HG03108 (cell line): ENCODE measurements around the gene BACH1.
A peak's percentile ranks its signal among the peaks of the same experiment; 100 is the strongest.

Experiments
- ATAC-seq: cut with Tn5 transposase; IDR thresholded peaks from one replicate; pipeline ENCODE4 v1.9.1; 2021; ENCODE audit warnings: moderate library complexity; ENCODE audit not compliant: unreplicated experiment

Gene BACH1

DNA sequence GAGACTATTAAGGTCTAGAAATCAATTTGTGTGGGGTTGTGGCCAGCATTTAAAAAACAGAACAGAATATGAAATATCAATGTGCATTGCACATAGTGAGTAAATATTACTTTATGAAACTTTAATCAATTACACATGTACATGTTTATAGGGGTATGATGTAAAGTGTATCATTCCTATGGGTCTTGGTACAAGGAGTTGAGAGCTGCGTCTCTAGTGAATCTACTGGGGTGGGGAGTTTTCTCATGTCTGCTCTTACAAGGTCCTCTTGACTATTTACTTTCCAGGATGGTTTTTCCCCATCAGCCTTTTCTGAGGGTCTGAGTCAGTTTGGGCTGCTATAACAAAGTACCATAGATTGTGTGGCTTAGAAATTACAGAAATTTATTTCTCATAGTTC is 75.8 kb downstream of the BACH1 start:
- ATAC-seq: no peak

DNA sequence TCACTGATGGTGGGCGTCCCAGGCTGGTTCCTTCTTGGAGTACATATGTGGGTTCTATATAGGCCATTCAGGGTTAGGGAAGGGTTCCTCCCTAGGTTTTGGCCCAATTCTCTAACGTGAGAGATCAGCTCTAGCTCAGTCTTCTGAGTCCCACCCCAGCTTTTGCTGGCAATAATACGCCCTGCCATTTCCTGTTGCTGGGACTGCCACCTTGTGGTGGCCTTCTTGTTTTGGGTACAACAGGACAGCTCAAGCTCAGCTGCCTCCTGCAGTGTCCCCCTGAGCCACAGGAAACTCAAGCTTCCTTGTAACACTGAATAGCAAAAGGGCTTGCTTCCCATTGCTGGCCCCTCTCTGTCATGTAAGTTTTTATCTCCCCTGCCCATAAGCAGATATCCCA is 77.8 kb downstream of the BACH1 start:
- peak; percentile 59 for ATAC-seq

DNA sequence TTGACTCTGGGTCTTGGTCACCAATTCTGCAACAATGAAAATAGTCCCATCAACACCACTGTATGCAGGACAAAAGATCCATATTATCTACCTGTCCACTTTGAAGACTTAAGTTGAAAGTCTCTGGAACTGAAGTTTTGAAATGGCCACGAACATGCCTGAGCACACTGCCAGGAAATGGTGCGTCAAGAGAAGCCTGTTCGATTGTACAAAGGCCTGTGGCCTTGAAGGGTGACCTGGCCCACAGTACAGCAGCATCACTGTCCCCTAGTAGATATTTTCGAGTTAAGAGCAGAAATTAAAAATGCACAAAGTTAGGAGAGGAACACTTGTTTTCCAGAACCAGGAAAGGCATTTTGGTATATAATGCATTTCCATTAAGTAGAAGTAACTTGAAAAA is 78.5 kb downstream of the BACH1 start:
- ATAC-seq: no peak

DNA sequence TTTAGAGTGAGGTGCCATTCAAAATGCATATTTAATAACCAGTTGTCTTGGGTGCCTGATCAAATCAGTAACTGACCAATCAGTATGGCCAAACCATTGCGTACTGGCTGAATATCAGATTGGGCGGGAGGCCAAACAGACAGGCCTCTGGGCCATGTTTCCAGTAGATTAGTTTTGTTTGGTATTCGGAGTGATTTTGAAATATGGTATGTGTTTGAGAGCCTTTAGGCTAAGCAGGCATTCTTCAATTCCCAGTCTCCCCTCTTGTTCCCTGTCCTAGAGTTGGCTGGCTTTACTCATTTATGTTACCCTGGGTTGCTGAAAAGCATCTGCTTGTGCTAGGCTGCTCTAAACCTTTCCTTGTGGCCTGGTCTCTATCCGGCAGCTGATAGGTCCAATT is 80.1 kb downstream of the BACH1 start:
- ATAC-seq: no peak

DNA sequence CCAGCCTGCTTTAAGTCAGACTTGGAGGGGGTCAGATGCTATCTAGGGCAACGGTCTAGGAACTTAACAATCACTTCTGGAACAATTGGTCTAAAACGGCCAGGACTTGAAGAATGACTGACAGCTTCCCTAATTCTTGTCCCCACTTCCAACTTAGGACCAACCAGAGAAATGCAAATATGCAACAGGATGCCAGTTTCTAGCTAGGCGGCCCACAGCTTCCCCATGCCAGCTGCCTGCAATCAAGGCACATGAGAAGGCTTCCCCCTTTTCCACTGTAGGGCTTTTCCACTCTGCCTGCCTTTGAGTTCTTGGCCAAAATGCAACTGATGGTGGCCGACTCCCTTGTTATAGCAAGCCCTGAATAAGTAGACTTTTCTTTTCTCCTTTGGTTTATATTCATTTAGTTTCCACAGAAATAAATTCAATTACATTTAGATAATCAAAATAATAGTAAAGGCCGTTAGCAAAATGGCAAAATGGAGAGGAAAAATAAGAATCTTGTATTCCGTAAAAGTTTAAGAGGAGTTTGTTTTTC is 80.9 kb downstream of the BACH1 start:
- no peak for ATAC-seq

DNA sequence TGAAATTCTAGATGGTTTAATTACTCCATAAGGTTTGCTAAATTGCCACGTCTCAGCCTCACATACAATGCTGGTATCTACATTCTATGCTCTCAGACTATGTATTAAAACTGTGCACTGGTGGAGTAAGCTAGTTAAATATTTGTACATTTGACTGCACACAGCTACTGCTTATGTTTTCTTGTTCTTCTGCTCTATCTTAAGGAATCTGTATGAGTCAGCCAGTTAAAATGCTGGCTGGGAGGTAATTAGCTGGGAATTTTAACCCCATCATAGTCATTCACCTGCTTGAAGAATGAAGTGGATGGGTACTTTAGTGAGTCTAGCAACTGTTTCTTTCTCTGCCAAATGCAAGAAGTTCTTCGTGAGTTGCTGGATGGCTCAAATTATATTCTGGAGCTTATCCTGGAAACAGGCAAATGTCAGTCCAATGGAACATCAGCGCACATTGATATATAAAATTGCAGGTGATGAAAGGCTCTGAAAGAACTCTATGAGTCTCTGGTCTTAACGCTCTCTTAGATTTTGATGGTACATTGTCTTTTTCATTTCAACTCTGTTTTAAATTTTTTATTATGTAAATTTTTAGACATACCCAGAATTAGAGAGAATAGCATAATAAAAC is 83.4 kb downstream of the BACH1 start:
- ATAC-seq: no peak

DNA sequence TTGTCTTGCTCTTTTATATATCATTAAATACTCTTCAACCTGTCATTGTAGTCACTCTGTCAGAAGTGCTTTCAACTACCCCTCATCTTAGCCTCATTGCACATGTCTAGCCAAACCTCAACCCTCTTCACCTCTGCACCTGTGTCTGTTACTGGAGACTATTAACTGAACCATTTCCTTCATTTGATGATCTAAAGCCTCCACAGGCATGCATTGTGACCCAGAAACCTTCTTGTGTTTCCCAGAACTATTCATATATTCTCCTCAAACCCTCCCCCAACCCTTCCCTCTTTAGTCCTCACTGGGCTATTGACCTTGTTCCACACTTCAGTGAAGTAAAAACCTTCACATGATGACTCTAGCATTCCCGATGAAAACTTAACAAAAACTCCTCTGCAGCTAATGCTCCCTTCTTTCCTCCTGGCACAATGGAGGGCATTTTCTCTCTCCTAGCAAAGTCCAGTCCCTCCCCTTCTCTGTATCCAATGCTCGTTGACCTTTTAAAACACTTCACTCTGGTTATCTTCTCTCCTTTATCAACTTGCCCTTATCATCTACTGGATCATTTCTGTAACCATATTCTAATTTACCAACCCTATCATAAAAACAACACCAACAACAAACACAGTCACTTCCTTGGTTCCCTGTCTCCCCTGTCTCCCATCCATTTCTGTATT is 86.1 kb downstream of the BACH1 start:
- ATAC-seq: no peak

DNA sequence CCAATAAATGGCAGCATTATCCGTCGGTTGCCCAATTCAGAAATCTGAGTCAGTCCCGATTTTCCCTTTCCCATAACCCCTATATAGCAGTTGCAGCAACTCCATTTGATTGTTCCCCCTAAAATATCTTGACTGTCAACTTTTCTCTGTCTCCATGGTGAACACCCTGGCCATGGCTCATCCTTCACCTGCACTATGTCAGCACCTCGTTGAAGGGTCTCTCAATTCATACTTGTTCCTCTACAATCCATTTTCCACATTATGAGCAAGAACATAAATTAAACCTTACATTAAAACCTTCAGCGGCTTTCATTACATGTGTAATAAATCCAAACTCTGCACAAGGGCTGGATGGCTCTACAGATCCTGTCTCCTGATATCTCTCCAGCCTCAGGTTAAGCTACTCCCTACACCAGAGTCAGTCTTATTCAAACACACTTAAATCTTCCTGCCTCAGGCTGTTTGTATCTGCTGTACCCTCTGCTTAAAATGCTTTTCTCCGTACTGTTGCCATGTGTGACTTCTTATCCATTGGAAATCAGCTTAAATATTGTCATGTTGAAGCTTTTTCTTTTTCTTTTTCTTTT is 87.3 kb downstream of the BACH1 start:
- no peak for ATAC-seq

DNA sequence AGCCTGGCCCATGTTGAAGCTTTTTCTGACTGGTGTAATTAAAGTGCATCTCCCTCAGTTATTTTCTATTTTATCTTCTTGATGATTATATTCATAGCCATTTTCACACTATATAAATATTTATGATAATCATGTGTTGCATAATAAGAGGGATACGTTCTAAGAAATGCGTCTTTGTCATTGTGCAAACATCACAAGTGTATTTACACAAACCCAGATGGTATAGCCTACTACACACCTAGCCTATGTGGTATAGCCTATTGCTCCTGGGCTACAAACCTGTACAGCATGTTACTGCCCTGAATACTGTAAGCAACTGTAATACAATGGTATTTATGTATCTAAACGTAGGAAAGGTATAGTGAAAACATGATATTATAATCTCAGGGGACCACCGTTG is 88.1 kb downstream of the BACH1 start:
- no peak for ATAC-seq

DNA sequence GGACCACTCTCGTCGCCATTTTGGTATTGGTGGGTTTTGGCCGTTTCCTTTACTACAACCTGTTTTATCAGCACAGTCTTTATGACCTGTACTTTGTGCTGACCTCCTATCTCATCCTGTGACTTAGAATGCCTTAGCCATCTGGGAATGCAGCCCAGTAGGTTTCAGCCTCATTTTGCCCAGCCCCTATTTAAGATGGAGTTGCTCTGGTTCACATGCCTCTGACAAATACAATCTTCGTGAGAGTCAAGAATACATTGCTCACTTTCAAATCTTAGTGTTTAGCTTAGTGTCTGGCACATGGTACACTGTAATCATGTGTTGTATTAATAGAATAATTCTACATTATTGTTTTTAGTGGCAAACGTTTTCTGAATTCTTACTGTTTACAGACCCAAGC is 88.9 kb downstream of the BACH1 start:
- no peak for ATAC-seq

DNA sequence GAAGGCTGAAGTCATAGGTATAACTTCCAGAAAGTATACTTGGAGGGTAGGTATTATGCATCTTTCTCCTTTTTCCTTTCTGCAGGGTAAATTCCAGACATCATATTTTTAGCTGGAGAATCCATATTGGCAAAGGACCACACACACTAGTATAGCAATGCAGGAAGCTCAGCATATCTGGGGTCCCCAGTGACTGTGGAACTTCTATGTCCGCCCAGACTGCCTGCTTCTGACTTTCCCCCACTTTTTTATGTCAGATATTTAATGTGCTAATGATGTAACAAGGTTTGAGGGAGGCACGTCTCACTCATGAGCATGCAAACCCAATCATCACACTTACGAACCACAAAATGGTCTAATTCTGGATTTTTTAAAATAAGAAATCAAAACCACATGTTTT is 90.4 kb downstream of the BACH1 start:
- ATAC-seq: no peak

DNA sequence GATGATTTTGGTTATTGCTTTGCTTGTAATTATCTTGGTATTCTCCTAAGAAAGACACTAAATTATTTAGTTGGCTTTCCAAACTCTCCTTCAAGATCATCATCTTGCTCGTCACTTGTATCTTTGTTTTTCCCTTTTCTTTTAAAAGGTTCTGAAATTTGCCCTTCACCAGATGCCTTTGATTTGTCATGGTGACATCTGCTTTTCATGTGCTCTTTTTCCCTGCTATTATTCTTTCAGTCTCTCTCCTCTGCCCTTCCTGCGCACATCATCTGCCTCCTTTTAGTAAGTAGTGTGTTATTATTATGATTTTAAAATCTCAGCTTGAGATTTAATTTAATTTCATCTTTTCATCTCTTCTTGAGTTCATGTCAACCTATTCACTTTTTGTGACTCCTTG is 92.1 kb downstream of the BACH1 start:
- no peak for ATAC-seq

DNA sequence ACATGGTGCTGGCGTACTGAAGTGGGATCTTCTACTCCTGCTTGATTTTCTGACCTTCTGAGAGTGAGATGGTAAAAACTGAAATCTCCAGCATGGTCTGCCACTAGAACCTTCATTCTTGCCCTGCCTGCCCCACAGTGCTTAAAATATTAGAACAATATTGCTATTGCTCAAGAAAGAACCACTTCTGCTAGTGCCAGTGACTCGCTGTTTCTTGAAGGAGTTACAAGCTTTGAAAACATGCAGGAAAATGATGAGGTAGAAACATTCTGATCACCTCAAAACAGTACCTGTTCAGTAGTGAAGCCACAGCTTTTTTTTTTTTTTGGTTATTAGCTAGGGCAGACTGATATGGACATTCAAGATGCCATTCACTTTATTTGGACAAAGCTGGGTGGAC is 95.3 kb downstream of the BACH1 start:
- ATAC-seq: no peak
